ENCODE measurements around the gene RAB31. TPM values are rescaled to one million over a fixed set of nuclear protein-coding genes. Genes with fewer than 3 reads are reported as not detected.

The RAB31 gene
- total RNA-seq, 4 donors from 2014 or later: 94.0 to 145 (median 107) TPM

DNA sequence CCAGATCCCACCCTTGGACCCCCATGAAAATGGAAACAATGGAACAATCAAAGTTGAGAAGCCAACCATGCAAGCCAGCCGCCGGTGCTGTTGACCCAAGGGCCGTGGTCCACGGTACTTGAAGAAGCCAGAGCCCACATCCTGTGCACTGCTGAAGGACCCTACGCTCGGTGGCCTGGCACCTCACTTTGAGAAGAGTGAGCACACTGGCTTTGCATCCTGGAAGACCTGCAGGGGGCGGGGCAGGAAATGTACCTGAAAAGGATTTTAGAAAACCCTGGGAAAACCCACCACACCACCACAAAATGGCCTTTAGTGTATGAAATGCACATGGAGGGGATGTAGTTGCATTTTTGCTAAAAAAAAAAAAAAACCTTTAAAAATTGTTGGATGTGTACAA lies 151.1 kb downstream of the RAB31 start:
- no peaks in the 10 kb centered on the region for H3K9me3 ChIP-seq
- no peaks in the 10 kb centered on the region for H3K27me3 ChIP-seq
- peaks cover 0 to 32% (median 28%) of the 10 kb centered on the region in 4 donors for H3K4me1 ChIP-seq
- DNase-seq (ENCODE audit: extremely low spot score): no peak
- H3K27ac ChIP-seq (replicated peaks in 1 of 4): no peak overlapping the region
- 98% methylated on average over 7 of the region's 7 CpGs for WGBS
- TF ChIP-seq EP300 (IDR thresholded peaks at IDR 0.05) (no peak), POLR2AphosphoS5 (IDR thresholded peaks at IDR 0.05) (no peak), POLR2A (IDR thresholded peaks at IDR 0.05; ENCODE audit: low read depth) (no peak)
- TF ChIP-seq, protein P1, sequence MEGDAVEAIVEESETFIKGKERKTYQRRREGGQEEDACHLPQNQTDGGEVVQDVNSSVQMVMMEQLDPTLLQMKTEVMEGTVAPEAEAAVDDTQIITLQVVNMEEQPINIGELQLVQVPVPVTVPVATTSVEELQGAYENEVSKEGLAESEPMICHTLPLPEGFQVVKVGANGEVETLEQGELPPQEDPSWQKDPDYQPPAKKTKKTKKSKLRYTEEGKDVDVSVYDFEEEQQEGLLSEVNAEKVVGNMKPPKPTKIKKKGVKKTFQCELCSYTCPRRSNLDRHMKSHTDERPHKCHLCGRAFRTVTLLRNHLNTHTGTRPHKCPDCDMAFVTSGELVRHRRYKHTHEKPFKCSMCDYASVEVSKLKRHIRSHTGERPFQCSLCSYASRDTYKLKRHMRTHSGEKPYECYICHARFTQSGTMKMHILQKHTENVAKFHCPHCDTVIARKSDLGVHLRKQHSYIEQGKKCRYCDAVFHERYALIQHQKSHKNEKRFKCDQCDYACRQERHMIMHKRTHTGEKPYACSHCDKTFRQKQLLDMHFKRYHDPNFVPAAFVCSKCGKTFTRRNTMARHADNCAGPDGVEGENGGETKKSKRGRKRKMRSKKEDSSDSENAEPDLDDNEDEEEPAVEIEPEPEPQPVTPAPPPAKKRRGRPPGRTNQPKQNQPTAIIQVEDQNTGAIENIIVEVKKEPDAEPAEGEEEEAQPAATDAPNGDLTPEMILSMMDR (IDR thresholded peaks at IDR 0.05): no peak
- intact Hi-C loops (cut with DNase I): no loop called here
- H3K4me3 ChIP-seq: no peak overlapping the region
- H3K36me3 ChIP-seq: peaks cover 0 to 24% (median 5%) of the 10 kb centered on the region in 4 donors

DNA sequence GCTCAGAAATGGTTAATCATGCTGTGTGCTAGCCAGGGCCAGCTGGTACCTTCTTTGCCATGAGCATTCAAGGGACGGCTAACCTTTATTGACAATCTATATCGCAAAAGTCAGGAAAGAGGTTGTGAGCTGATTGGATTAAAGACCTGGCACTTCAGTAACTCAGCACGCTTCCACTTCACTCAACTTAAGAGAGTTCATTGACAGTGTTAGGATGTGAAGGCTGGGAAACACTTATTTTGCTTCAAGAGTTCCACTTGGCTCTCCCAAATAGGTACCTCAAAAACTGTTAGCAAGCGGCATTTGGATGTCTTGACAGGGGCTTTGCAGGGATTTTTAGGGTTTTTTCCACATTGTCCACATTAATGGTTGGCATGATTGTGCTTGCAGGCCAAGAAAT lies 152.6 kb downstream of the RAB31 start:
- no peak for TF ChIP-seq EP300 (IDR thresholded peaks at IDR 0.05)
- no peak for TF ChIP-seq POLR2A (IDR thresholded peaks at IDR 0.05; ENCODE audit: low read depth)
- DNase-seq (ENCODE audit: extremely low spot score): no peak
- no peak overlapping the region for H3K27ac ChIP-seq (replicated peaks in 1 of 4)

DNA sequence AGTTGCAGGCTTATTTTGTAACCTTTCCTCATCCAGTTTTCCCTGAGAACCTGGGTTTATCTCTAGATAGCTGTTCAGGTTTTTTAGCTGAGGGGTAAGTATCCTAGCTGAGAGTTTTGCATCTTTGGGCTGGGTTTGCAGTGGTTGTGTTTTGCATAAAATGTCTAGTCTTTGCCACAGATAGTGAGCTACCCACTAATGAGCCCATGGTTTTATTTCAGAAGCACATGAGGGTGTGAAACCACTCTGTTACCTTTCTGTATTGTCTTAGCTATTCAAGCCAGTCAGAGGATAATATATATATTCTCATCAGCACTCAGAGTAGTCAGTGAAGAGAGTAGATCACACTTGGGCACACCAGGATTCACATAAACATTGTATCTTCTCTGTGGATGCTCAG lies 153.1 kb downstream of the RAB31 start:
- intact Hi-C loops (cut with DNase I): loop anchor here (5.0 kb wide), 1 partner anchor 46 kb away; no protein-coding TSS in a partner anchor
- TF ChIP-seq POLR2A (IDR thresholded peaks at IDR 0.05; ENCODE audit: low read depth) (no peak), EP300 (IDR thresholded peaks at IDR 0.05) (no peak), POLR2AphosphoS5 (IDR thresholded peaks at IDR 0.05) (no peak)
- TF ChIP-seq, protein P1 (IDR thresholded peaks at IDR 0.05): no peak
- H3K27ac ChIP-seq (replicated peaks in 1 of 4): no peak overlapping the region
- peaks cover 0 to 24% (median 5%) of the 10 kb centered on the region in 4 donors for H3K36me3 ChIP-seq
- peaks cover 0 to 13% (median 9%) of the 10 kb centered on the region in 4 donors for H3K4me1 ChIP-seq
- no peak overlapping the region for H3K4me3 ChIP-seq
- H3K9me3 ChIP-seq: peaks cover 0 to 8% (median 3%) of the 10 kb centered on the region in 4 donors
- no peaks in the 10 kb centered on the region for H3K27me3 ChIP-seq
- no peak for DNase-seq (ENCODE audit: extremely low spot score)

More for the DNA sequence above, 152.6 kb downstream of the RAB31 start:
- 75% methylated on average over 4 of the region's 4 CpGs for WGBS
- no peaks in the 10 kb centered on the region for H3K27me3 ChIP-seq
- intact Hi-C loops (cut with DNase I): loop anchor here (5.0 kb wide), 1 partner anchor 47 kb away; no protein-coding TSS in a partner anchor
- H3K4me3 ChIP-seq: no peak overlapping the region
- H3K9me3 ChIP-seq: peaks cover 0 to 5% (median 2%) of the 10 kb centered on the region in 4 donors
- H3K4me1 ChIP-seq: peaks cover 0 to 18% (median 14%) of the 10 kb centered on the region in 4 donors
- H3K36me3 ChIP-seq: peaks cover 0 to 24% (median 5%) of the 10 kb centered on the region in 4 donors

DNA sequence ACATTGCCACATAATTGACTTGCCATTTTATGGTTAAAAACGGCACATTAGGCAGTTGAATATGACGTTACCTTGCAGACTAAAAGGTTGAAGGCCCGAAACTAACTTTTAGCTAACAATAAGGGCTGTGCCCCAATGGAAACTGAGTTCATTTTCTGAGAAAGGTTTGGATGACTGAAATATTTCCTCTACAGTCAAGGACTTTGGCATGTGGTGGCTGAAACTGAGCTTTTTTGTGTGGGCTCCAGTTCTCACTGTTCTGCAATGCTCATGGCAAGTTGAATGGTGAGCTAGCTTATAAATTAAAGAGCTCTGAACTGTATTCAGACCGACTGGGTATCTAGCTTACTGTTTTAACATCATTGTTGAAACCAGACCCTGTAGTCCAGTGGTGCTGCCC lies 153.8 kb downstream of the RAB31 start:
- Histone ChIP-seq H3K27me3 (no peaks in the 10 kb centered on the region), H3K9me3 (peaks cover 0 to 8% (median 3%) of the 10 kb centered on the region in 4 donors), H3K4me3 (no peak overlapping the region), H3K4me1 (peaks cover 0 to 5% (median 2%) of the 10 kb centered on the region in 4 donors), H3K27ac (replicated peaks in 1 of 4) (no peak overlapping the region), H3K36me3 (peaks cover 0 to 24% (median 5%) of the 10 kb centered on the region in 4 donors)
- TF ChIP-seq POLR2AphosphoS5 (IDR thresholded peaks at IDR 0.05): no peak
- TF ChIP-seq EP300 (IDR thresholded peaks at IDR 0.05): no peak
- TF ChIP-seq, protein P1 (IDR thresholded peaks at IDR 0.05): no peak
- no peak for TF ChIP-seq POLR2A (IDR thresholded peaks at IDR 0.05; ENCODE audit: low read depth)
- intact Hi-C loops (cut with DNase I): loop anchor here (5.0 kb wide), 1 partner anchor 45 kb away; no protein-coding TSS in a partner anchor
- DNase-seq (ENCODE audit: extremely low spot score): no peak
- WGBS: 80% methylated on average over 4 of the region's 4 CpGs

DNA sequence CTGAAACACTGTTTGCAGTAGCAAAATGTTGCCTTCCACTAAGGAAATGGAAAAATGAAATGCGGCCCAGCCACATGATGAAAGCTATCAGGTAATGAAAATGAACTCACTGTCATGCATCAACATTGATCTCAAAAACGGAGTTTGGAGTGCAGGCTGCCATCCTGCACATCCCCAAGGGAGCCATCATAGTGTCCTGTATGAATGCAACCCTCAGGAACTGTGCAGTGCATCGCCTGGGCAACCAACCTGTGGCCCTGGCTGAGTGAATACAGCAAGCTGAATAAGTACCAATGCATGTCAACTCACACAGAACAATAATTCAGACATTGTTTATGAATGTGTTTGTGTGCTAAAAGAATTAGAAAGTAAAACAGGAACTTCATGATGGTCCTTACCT lies 154.6 kb downstream of the RAB31 start:
- intact Hi-C loops (cut with DNase I): loop anchor here (5.0 kb wide), 1 partner anchor 45 kb away; no protein-coding TSS in a partner anchor
- TF ChIP-seq POLR2AphosphoS5 (IDR thresholded peaks at IDR 0.05): no peak
- TF ChIP-seq EP300 (IDR thresholded peaks at IDR 0.05): no peak
- WGBS: 69% methylated on average over 3 of the region's 3 CpGs
- H3K4me1 ChIP-seq: no peaks in the 10 kb centered on the region
- no peak overlapping the region for H3K4me3 ChIP-seq
- no peak overlapping the region for H3K27ac ChIP-seq (replicated peaks in 1 of 4)
- no peak for DNase-seq (ENCODE audit: extremely low spot score)
- peaks cover 0 to 24% (median 5%) of the 10 kb centered on the region in 4 donors for H3K36me3 ChIP-seq
- H3K9me3 ChIP-seq: peaks cover 0 to 8% (median 3%) of the 10 kb centered on the region in 4 donors
- H3K27me3 ChIP-seq: no peaks in the 10 kb centered on the region

Data from esophagus muscularis mucosa (tissue), 4 donors.